Cardiac fibroblast (primary cell): ENCODE results near the gene RNF44.

Experiments
- DNase-seq, 2 donors: peaks; one replicate each; pipeline versions ENCODE4 v3.0.0 to v3.0.0-alpha.2; 2010; ENCODE audit warnings: low read depth in 2 of 2
- H3K4me3 ChIP-seq, 2 donors: replicated peaks in 1 of 2; 1 replicate in 1 of 2; 2 replicates in 1 of 2; pipeline ENCODE4 v1.5.1; 2011; ENCODE audit warnings: low read depth in 2 of 2, low read length in 2 of 2, mild to moderate bottlenecking in 2 of 2, moderate library complexity in 1 of 2
- TF ChIP-seq, protein P1 (sequence below): IDR thresholded peaks from one replicate; pipeline ENCODE4 v1.5.1; 2011; ENCODE audit warnings: low read depth, mild to moderate bottlenecking, low read length, inconsistent platforms

RNF44 gene

GRCh38 chr5:176528301-176528700 lies 8.9 kb downstream of the RNF44 start:
- DNase-seq: no peak
- TF ChIP-seq, protein P1, sequence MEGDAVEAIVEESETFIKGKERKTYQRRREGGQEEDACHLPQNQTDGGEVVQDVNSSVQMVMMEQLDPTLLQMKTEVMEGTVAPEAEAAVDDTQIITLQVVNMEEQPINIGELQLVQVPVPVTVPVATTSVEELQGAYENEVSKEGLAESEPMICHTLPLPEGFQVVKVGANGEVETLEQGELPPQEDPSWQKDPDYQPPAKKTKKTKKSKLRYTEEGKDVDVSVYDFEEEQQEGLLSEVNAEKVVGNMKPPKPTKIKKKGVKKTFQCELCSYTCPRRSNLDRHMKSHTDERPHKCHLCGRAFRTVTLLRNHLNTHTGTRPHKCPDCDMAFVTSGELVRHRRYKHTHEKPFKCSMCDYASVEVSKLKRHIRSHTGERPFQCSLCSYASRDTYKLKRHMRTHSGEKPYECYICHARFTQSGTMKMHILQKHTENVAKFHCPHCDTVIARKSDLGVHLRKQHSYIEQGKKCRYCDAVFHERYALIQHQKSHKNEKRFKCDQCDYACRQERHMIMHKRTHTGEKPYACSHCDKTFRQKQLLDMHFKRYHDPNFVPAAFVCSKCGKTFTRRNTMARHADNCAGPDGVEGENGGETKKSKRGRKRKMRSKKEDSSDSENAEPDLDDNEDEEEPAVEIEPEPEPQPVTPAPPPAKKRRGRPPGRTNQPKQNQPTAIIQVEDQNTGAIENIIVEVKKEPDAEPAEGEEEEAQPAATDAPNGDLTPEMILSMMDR: no peak
- no peak overlapping the region for H3K4me3 ChIP-seq

GRCh38 chr5:176527246-176528222 lies 9.7 kb downstream of the RNF44 start:
- H3K4me3 ChIP-seq: no peak overlapping the region
- TF ChIP-seq, protein P1: no peak
- DNase-seq: no peak

DNA sequence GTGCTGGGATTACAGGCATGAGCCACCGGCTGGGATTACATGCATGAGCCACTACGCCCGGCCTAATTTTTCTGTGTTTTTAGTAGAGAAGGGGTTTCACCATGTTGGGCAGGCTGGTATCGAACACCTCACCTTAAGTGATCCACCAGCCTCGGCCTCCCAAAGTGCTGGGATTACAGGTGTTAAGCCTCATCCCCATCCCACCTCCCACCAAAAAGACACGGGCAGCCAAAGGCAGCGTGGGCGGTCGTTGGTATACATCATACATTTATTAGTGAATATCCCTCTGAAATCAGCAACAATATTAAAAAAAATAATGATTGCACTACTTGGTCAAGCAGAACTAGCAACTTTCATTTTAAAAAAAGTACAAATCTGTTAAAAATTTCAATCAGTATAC lies 10.7 kb downstream of the RNF44 start:
- TF ChIP-seq, protein P1: no peak
- no peak for DNase-seq

DNA sequence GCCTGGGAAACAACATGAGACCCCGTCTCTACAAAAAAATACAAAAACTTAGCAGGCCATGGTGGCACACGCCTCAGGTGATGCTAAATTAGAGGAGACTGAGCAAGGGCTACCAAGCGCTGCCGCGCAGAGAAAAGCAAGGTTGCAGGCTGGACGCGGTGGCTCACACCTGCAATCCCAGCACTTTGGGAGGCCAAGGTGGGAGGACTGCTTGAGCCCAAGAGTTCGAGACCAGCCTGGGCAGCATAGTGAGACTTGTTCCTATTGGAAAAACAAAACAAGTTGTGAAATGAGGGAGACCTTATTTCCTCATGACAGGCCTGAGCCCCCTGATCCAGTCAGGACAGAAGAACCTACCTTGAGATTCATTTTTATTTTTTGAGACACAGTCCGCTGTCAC lies 11.5 kb downstream of the RNF44 start:
- no peak for DNase-seq
- H3K4me3 ChIP-seq: no peak overlapping the region
- TF ChIP-seq, protein P1: no peak

More for the DNA sequence above, 10.7 kb downstream of the RNF44 start:
- H3K4me3 ChIP-seq: no peak overlapping the region

DNA sequence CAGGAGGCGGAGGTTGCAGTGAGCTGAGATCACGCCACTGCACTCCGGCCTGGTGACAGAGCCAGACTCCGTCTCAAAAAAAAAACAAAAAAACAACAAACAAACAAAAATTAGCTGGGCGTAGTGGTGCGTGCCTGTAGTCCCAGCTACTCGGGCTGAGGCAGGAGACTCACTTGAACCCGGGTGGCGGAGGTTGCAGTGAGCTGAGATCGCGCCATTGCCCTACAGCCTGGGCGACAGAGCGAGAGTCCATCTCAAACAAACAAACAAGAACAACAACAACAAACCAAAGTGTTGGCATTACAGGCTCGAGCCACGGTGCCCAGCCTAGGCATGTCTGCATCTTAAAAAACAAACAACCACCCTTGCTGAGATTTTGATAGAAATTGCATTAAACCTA lies 12.2 kb downstream of the RNF44 start:
- TF ChIP-seq, protein P1: no peak

DNA sequence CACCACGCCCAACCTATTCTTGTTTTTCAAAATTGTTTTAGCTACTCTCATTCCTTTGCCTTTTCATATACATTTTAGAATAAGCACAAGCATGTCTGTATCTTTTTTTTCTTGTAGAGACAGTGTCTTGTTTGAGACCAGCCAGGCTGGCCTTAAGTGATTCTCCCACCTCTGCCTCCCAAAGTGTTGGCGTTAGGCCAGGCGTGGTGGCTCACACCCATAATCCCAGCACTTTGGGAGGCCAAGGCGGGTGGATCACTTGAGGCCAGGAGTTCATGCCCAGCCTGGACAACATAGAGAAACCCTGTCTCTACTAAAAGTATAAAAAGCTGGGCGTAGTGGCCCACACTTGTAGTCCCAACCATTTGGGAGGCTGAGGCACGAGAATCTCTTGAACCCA lies 13.1 kb downstream of the RNF44 start:
- DNase-seq: no peak
- TF ChIP-seq, protein P1: no peak
- H3K4me3 ChIP-seq: no peak overlapping the region

More for the DNA sequence above, 12.2 kb downstream of the RNF44 start:
- DNase-seq: no peak
- H3K4me3 ChIP-seq: no peak overlapping the region
